ENCODE measurements around the gene DSCAM. TPM values are rescaled to one million over a fixed set of nuclear protein-coding genes. Genes with fewer than 3 reads are reported as not detected.

DSCAM gene
- total RNA-seq, 2 donors from 2014 or later: not detected

DNA sequence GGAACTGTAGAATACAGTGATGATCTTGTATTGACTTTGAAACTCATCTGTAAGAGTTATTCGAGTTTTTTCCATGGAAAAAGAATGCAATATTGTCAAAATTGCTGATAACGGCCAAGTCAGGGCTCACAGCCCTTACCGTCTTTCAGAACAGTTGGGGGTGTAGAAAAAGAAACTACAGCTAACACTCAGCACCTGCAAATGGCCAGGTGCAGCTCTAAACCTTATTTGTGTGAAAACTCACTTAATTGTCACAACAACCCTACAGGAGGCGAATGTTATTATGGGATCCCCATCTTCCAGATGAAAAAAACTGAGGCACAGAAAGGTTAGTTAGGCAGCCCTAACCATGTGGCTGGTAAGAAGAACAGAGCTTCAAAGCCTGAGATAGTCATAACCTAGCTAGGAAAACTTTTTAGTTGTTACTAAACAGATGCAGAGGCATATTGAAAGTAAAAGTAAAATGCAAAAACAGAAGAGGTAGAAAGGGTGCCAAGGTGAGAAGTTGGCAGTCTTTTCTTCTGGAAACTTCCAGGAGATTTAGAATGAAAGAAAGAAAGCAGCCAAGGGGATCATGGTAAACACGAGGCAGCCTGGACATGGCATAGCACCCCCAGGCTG lies 76.4 kb downstream of the DSCAM start:
- Mint-ChIP-seq H3K4me1 (ENCODE audit: low read depth in 2 of 2) (no peaks in the 10 kb centered on the region), H3K27ac (no peak overlapping the region), H3K36me3 (peaks cover 6% of the 10 kb centered on the region), H3K9me3 (peaks cover 2% of the 10 kb centered on the region), H3K27me3 (no peaks in the 10 kb centered on the region), H3K4me3 (no peak overlapping the region)
- no peak for DNase-seq (ENCODE audit: low spot score)
- ATAC-seq: no peak

- peaks cover 6% of the 10 kb centered on the region for H3K36me3 Mint-ChIP-seq
- no peaks in the 10 kb centered on the region for H3K27me3 Mint-ChIP-seq
- no peaks in the 10 kb centered on the region for H3K4me1 Mint-ChIP-seq (ENCODE audit: low read depth in 2 of 2)
- DNase-seq (ENCODE audit: low spot score): no peak
- peaks cover 2% of the 10 kb centered on the region for H3K9me3 Mint-ChIP-seq
- ATAC-seq: no peak
- no peak overlapping the region for H3K27ac Mint-ChIP-seq
- H3K4me3 Mint-ChIP-seq: no peak overlapping the region
Measured at GRCh38 chr21:40769231-40769630, 77.7 kb downstream of the DSCAM start.

- ATAC-seq (no peak), DNase-seq (ENCODE audit: low spot score) (no peak)
- Mint-ChIP-seq H3K9me3 (no peaks in the 10 kb centered on the region), H3K4me3 (no peak overlapping the region), H3K27ac (no peak overlapping the region), H3K4me1 (ENCODE audit: low read depth in 2 of 2) (no peaks in the 10 kb centered on the region), H3K36me3 (peaks cover under 1% of the 10 kb centered on the region), H3K27me3 (no peaks in the 10 kb centered on the region)
Measured at GRCh38 chr21:40768056-40768455, 78.9 kb downstream of the DSCAM start.

DNA sequence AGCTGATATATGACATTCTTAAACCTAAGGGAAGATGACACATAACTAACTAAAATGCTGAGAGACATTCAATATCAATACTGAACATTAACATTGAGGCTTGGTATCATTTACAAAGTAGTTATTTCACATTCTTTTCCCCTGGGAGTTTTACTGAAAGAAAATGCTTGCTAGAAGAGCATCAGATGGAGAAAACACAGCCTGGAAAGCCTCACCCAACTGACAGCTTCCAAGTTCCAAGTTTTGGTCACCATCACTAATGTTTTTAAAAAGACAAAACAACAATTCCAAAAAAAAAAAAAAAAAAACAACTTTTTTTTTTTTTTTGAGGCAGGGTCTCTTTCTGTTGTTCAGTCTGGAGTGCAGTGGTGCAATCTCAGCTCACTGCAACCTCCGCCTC lies 80.6 kb downstream of the DSCAM start:
- Mint-ChIP-seq H3K4me1 (ENCODE audit: low read depth in 2 of 2) (no peaks in the 10 kb centered on the region), H3K9me3 (peaks cover 4% of the 10 kb centered on the region), H3K27me3 (no peaks in the 10 kb centered on the region), H3K4me3 (no peak overlapping the region), H3K27ac (no peak overlapping the region), H3K36me3 (no peaks in the 10 kb centered on the region)
- DNase-seq (ENCODE audit: low spot score) (no peak), ATAC-seq (no peak)

DNA sequence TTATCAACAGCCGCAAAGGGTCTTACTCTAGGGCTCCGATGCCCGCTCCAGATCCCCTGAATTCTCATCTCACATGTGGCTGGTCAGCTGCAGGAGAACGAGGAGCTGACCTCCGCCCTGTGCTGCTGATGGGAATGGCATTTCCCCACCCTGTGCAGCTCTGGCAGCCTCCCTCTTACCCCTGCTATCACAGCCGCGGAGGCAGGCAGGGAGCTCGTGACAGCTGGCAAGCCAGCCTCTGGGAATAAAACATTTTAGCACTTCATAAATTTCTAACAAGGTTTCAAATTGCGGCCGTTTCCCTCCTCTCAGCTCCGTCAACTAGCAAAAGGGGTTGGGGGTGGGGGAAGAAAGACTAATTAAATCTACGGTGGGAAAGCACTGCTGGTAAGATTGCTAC lies 81.1 kb downstream of the DSCAM start:
- Mint-ChIP-seq H3K36me3 (no peaks in the 10 kb centered on the region), H3K27me3 (no peaks in the 10 kb centered on the region), H3K4me1 (ENCODE audit: low read depth in 2 of 2) (no peaks in the 10 kb centered on the region), H3K9me3 (peaks cover 6% of the 10 kb centered on the region), H3K4me3 (no peak overlapping the region), H3K27ac (no peak overlapping the region)
- no peak for DNase-seq (ENCODE audit: low spot score)
- no peak for ATAC-seq

- DNase-seq (ENCODE audit: low spot score): no peak
- no peak for ATAC-seq
- Mint-ChIP-seq H3K9me3 (peaks cover 8% of the 10 kb centered on the region), H3K36me3 (no peaks in the 10 kb centered on the region), H3K27me3 (no peaks in the 10 kb centered on the region), H3K27ac (no peak overlapping the region), H3K4me3 (no peak overlapping the region), H3K4me1 (ENCODE audit: low read depth in 2 of 2) (no peaks in the 10 kb centered on the region)
Measured at GRCh38 chr21:40760821-40761220, 86.1 kb downstream of the DSCAM start.

- Mint-ChIP-seq H3K27me3 (no peaks in the 10 kb centered on the region), H3K4me1 (ENCODE audit: low read depth in 2 of 2) (no peaks in the 10 kb centered on the region), H3K27ac (no peak overlapping the region), H3K36me3 (no peaks in the 10 kb centered on the region), H3K4me3 (no peak overlapping the region), H3K9me3 (peaks cover 12% of the 10 kb centered on the region)
- ATAC-seq (no peak), DNase-seq (ENCODE audit: low spot score) (no peak)
Measured at GRCh38 chr21:40759061-40759460, 87.9 kb downstream of the DSCAM start.

DNA sequence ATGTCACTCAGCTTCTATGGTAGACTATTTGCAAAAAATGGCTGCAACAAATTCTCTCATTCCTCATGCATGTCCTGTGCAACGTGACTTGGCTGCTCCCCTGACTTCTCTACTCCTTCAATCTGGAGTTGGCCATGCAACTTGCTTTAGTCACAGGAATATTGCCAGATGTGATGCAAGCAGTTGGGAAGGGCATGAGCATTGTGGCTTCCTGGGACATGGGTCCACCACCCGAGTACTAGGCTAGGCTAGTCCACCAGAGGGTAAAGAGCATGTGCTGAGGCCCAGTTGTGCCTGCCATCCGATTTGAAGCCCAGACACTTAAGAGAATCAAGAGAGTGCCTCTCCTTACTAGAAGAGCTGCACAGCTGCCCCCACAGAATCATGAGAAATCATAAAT lies 89.6 kb downstream of the DSCAM start:
- ATAC-seq (no peak), DNase-seq (ENCODE audit: low spot score) (no peak)
- Mint-ChIP-seq H3K27ac (no peak overlapping the region), H3K4me3 (no peak overlapping the region), H3K27me3 (no peaks in the 10 kb centered on the region), H3K4me1 (ENCODE audit: low read depth in 2 of 2) (no peaks in the 10 kb centered on the region), H3K36me3 (no peaks in the 10 kb centered on the region), H3K9me3 (peaks cover 14% of the 10 kb centered on the region)

- ATAC-seq (no peak), DNase-seq (ENCODE audit: low spot score) (no peak)
- Mint-ChIP-seq H3K27me3 (no peaks in the 10 kb centered on the region), H3K27ac (no peak overlapping the region), H3K36me3 (no peaks in the 10 kb centered on the region), H3K4me3 (no peak overlapping the region), H3K9me3 (peaks cover 6% of the 10 kb centered on the region), H3K4me1 (ENCODE audit: low read depth in 2 of 2) (no peaks in the 10 kb centered on the region)
Measured at GRCh38 chr21:40754466-40754865, 92.5 kb downstream of the DSCAM start.

DNA sequence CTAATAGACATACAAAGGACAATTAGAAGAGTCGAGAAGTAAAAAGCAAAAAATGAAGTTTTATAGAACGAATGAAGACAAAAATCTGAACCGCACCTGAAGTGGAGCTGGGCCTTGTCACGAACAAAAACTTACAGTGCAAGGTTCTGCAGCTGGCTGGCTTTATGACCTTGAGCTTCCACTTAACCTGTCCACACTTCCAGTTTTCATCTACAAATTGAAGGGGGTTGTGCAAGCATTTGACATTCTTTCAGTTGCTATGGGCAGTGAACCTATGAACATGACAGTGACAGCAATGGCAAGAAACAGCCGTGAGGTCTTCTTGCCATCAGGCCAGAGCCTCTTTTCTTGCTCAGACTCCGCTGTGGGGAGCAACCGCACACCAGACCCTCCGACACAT lies 93.2 kb downstream of the DSCAM start:
- no peak for ATAC-seq
- H3K27ac Mint-ChIP-seq: no peak overlapping the region

DNA sequence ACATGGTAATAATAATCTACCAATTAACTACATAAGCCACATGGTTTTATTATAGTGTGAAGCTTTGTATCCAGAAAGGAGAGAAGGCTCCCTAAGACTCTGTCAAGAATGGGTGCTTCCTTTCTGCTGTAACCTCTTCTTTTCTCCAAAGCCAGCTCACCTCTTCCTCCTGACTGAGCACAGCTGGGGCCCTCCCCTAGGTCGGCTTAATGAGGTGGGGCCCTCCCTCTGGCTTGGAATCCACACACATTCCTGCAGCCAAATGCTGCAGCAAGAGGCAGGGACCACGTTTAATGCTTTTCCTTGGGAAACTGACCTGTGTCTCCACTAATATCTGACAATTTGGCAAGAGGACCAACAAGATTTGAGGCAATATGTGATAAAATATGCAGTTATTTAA lies 94.8 kb downstream of the DSCAM start:
- no peak overlapping the region for H3K4me3 Mint-ChIP-seq
- no peaks in the 10 kb centered on the region for H3K4me1 Mint-ChIP-seq (ENCODE audit: low read depth in 2 of 2)
- no peaks in the 10 kb centered on the region for H3K27me3 Mint-ChIP-seq
- DNase-seq (ENCODE audit: low spot score) (no peak), ATAC-seq (no peak)
- H3K36me3 Mint-ChIP-seq: no peaks in the 10 kb centered on the region
- H3K27ac Mint-ChIP-seq: no peak overlapping the region
- peaks cover 6% of the 10 kb centered on the region for H3K9me3 Mint-ChIP-seq

More for the DNA sequence above, 93.2 kb downstream of the DSCAM start:
- H3K9me3 Mint-ChIP-seq: peaks cover 6% of the 10 kb centered on the region
- no peak overlapping the region for H3K4me3 Mint-ChIP-seq
- H3K36me3 Mint-ChIP-seq: no peaks in the 10 kb centered on the region
- no peaks in the 10 kb centered on the region for H3K27me3 Mint-ChIP-seq
- H3K4me1 Mint-ChIP-seq (ENCODE audit: low read depth in 2 of 2): no peaks in the 10 kb centered on the region
- DNase-seq (ENCODE audit: low spot score): no peak

DNA sequence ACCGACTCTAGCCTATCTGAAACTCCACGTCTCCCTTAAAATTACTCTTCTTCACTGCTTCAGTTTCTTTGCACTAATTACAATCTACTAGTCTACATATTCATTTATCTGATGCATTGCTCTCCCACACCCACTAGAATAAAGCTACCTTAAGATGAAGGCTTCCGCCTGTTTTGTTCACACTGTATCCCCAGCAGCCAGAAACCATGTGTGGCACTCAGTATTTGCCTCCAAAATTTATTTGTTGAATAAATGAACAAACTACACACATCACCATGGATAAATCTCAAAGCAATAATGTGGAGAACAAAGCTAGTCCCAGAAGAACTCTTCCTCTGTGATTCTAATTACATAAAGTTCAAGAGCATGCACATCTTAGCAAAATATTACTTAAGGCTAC lies 95.7 kb downstream of the DSCAM start:
- H3K36me3 Mint-ChIP-seq: no peaks in the 10 kb centered on the region
- ATAC-seq (no peak), DNase-seq (ENCODE audit: low spot score) (no peak)
- H3K4me3 Mint-ChIP-seq: no peak overlapping the region
- H3K27ac Mint-ChIP-seq: no peak overlapping the region
- H3K9me3 Mint-ChIP-seq: peaks cover 6% of the 10 kb centered on the region
- H3K4me1 Mint-ChIP-seq (ENCODE audit: low read depth in 2 of 2): no peaks in the 10 kb centered on the region
- H3K27me3 Mint-ChIP-seq: no peaks in the 10 kb centered on the region

- H3K36me3 Mint-ChIP-seq: no peaks in the 10 kb centered on the region
- no peaks in the 10 kb centered on the region for H3K4me1 Mint-ChIP-seq (ENCODE audit: low read depth in 2 of 2)
- peaks cover under 1% of the 10 kb centered on the region for H3K9me3 Mint-ChIP-seq
- no peaks in the 10 kb centered on the region for H3K27me3 Mint-ChIP-seq
- H3K4me3 Mint-ChIP-seq: no peak overlapping the region
- ATAC-seq (no peak), DNase-seq (ENCODE audit: low spot score) (no peak)
- no peak overlapping the region for H3K27ac Mint-ChIP-seq
Measured at GRCh38 chr21:40736145-40736544, 110.8 kb downstream of the DSCAM start.

DNA sequence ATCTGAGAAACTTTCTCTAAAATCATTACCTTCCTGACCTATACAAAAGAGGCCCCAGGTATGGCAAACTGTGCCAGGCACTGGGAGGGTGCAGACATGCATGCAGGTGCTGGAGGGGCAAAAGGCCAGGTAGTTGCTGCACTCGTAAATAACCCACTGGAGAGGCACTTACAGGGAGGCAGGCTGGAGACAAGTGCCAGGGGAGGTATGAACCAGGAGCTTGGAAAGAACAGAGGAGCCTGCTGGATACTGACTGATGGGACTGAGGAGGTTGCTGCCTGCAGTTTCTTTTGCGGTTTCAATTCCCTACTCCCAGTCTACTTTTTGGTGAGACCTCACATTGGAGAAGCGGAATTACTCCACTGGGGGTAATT lies 113.9 kb downstream of the DSCAM start:
- no peak overlapping the region for H3K27ac Mint-ChIP-seq
- H3K4me1 Mint-ChIP-seq (ENCODE audit: low read depth in 2 of 2): no peaks in the 10 kb centered on the region
- peaks cover 1% of the 10 kb centered on the region for H3K9me3 Mint-ChIP-seq
- ATAC-seq: no peak
- no peaks in the 10 kb centered on the region for H3K27me3 Mint-ChIP-seq
- DNase-seq (ENCODE audit: low spot score): no peak
- H3K36me3 Mint-ChIP-seq: no peaks in the 10 kb centered on the region
- no peak overlapping the region for H3K4me3 Mint-ChIP-seq

- DNase-seq (ENCODE audit: low spot score) (no peak), ATAC-seq (no peak)
- Mint-ChIP-seq H3K4me3 (no peak overlapping the region), H3K27me3 (no peaks in the 10 kb centered on the region), H3K4me1 (ENCODE audit: low read depth in 2 of 2) (no peaks in the 10 kb centered on the region), H3K9me3 (peaks cover 4% of the 10 kb centered on the region), H3K36me3 (no peaks in the 10 kb centered on the region), H3K27ac (no peak overlapping the region)
Measured at GRCh38 chr21:40732253-40733023, 114.5 kb downstream of the DSCAM start.
